Testis (tissue), 2 donors: ENCODE measurements around the gene SPATA20.

Experiments
- POLR2A ChIP-seq: fragments of 450-650 bp; IDR thresholded peaks from one replicate; pipeline ENCODE4 v1.6.1; 2017; ENCODE audit warnings: antibody characterized with exemption, mild to moderate bottlenecking, moderate library complexity
- TF ChIP-seq, protein P1 (sequence below), 3 experiments: fragments of 450-650 bp in 2 of 3; fragments of 200-600 bp in 1 of 3; sonication (generic) in 1 of 3; IDR thresholded peaks; one replicate each; pipeline ENCODE4 v1.5.1; 2016 to 2019; ENCODE audit warnings: antibody characterized with exemption in 3 of 3, mild to moderate bottlenecking in 2 of 3, moderate library complexity in 1 of 3

GRCh38 chr17:50602836-50603235 lies 55.9 kb downstream of the SPATA20 start:
- TF ChIP-seq, protein P1, sequence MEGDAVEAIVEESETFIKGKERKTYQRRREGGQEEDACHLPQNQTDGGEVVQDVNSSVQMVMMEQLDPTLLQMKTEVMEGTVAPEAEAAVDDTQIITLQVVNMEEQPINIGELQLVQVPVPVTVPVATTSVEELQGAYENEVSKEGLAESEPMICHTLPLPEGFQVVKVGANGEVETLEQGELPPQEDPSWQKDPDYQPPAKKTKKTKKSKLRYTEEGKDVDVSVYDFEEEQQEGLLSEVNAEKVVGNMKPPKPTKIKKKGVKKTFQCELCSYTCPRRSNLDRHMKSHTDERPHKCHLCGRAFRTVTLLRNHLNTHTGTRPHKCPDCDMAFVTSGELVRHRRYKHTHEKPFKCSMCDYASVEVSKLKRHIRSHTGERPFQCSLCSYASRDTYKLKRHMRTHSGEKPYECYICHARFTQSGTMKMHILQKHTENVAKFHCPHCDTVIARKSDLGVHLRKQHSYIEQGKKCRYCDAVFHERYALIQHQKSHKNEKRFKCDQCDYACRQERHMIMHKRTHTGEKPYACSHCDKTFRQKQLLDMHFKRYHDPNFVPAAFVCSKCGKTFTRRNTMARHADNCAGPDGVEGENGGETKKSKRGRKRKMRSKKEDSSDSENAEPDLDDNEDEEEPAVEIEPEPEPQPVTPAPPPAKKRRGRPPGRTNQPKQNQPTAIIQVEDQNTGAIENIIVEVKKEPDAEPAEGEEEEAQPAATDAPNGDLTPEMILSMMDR (IDR thresholded peaks at IDR 0.05), result no peak
- no peak for TF ChIP-seq POLR2A
